HUES64 (cell line): ENCODE results near the gene CSTF2.

Experiments used
- H3K27ac ChIP-seq: 2 replicates; pipeline ENCODE4 v1.7.0; 2013; ENCODE audit warnings: low read depth, low read length, inconsistent platforms
- H3K27me3 ChIP-seq: 2 replicates; pipeline ENCODE4 v1.6.1; 2013; ENCODE audit warnings: mild to moderate bottlenecking, low read length; ENCODE audit not compliant: insufficient read depth
- H3K36me3 ChIP-seq: 2 replicates; pipeline ENCODE4 v1.6.1; 2013; ENCODE audit warnings: mild to moderate bottlenecking, low read length; ENCODE audit not compliant: insufficient read depth
- H3K4me1 ChIP-seq: 2 replicates; pipeline ENCODE4 v1.6.1; 2013; ENCODE audit warnings: mild to moderate bottlenecking, low read length, moderate library complexity; ENCODE audit not compliant: insufficient read depth
- H3K4me3 ChIP-seq: 2 replicates; pipeline ENCODE4 v1.5.1; 2013; ENCODE audit warnings: mild to moderate bottlenecking, low read length, moderate library complexity
- H3K9ac ChIP-seq: 2 replicates; pipeline ENCODE4 v1.6.1; 2013; ENCODE audit warnings: mild to moderate bottlenecking, low read depth, low read length
- H3K9me3 ChIP-seq: 2 replicates; pipeline ENCODE4 v1.6.1; 2013; ENCODE audit warnings: low read depth, low read length; ENCODE audit not compliant: insufficient read depth
- WGBS: fragments of 150-250, 120-280 bp; methylation state at CpG from one replicate; pipeline ENCODE4 v1.1.7; 2013; ENCODE audit warnings: missing lambda C conversion rate; 5-methylcytosine and 5-hydroxymethylcytosine counted together

The CSTF2 gene

GRCh38 chrX:100829730-100830129 is 9.5 kb downstream of the CSTF2 start:
- no peaks in the 10 kb centered on the region for H3K27me3 ChIP-seq
- no peak overlapping the region for H3K9ac ChIP-seq
- H3K4me1 ChIP-seq = no peaks in the 10 kb centered on the region
- H3K36me3 ChIP-seq = peaks cover 95% of the 10 kb centered on the region
- H3K9me3 ChIP-seq = no peaks in the 10 kb centered on the region
- no peak overlapping the region for H3K27ac ChIP-seq
- H3K4me3 ChIP-seq = no peak overlapping the region
- WGBS = 92% methylated on average over 1 of the region's 2 CpGs

- Histone ChIP-seq H3K9ac (no peak overlapping the region), H3K36me3 (peaks cover 94% of the 10 kb centered on the region), H3K9me3 (no peaks in the 10 kb centered on the region)
Observed at GRCh38 chrX:100830143-100830542, 10.0 kb downstream of the CSTF2 start.

GRCh38 chrX:100830547-100830946 is 10.4 kb downstream of the CSTF2 start:
- no peak overlapping the region for H3K4me3 ChIP-seq
- H3K27me3 ChIP-seq = no peaks in the 10 kb centered on the region
- no peak overlapping the region for H3K9ac ChIP-seq
- no peak overlapping the region for H3K27ac ChIP-seq
- no peaks in the 10 kb centered on the region for H3K4me1 ChIP-seq
- peaks cover 94% of the 10 kb centered on the region for H3K36me3 ChIP-seq
- WGBS = 97% methylated on average over 8 of the region's 9 CpGs
- H3K9me3 ChIP-seq = no peaks in the 10 kb centered on the region

More at GRCh38 chrX:100830143-100830542, 10.0 kb downstream of the CSTF2 start:
- Histone ChIP-seq H3K4me1 (no peaks in the 10 kb centered on the region), H3K27ac (no peak overlapping the region), H3K4me3 (no peak overlapping the region), H3K27me3 (no peaks in the 10 kb centered on the region)
- 97% methylated on average over 5 of the region's 5 CpGs for WGBS

GRCh38 chrX:100831219-100831946 is 11.2 kb downstream of the CSTF2 start:
- Histone ChIP-seq H3K9me3 (no peaks in the 10 kb centered on the region), H3K27ac (no peak overlapping the region), H3K36me3 (peaks cover 92% of the 10 kb centered on the region), H3K4me3 (no peak overlapping the region), H3K27me3 (no peaks in the 10 kb centered on the region), H3K4me1 (no peaks in the 10 kb centered on the region), H3K9ac (no peak overlapping the region)
- WGBS = 95% methylated on average over 9 of the region's 9 CpGs

- no peak overlapping the region for H3K4me3 ChIP-seq
- no peaks in the 10 kb centered on the region for H3K9me3 ChIP-seq
- no peak overlapping the region for H3K27ac ChIP-seq
- no peaks in the 10 kb centered on the region for H3K4me1 ChIP-seq
- WGBS = 86% methylated on average over 4 of the region's 4 CpGs
- no peaks in the 10 kb centered on the region for H3K36me3 ChIP-seq
- no peaks in the 10 kb centered on the region for H3K27me3 ChIP-seq
- H3K9ac ChIP-seq = no peak overlapping the region
Observed at GRCh38 chrX:100850317-100850716, 30.1 kb downstream of the CSTF2 start.

GRCh38 chrX:100852810-100853209 is 32.6 kb downstream of the CSTF2 start:
- Histone ChIP-seq H3K4me3 (no peak overlapping the region), H3K27ac (no peak overlapping the region), H3K9ac (no peak overlapping the region), H3K27me3 (no peaks in the 10 kb centered on the region), H3K4me1 (no peaks in the 10 kb centered on the region), H3K9me3 (no peaks in the 10 kb centered on the region), H3K36me3 (no peaks in the 10 kb centered on the region)
- 50% methylated on average over 1 of the region's 2 CpGs for WGBS

GRCh38 chrX:100863326-100863864 is 43.2 kb downstream of the CSTF2 start:
- Histone ChIP-seq H3K4me3 (no peak overlapping the region), H3K9ac (no peak overlapping the region), H3K9me3 (no peaks in the 10 kb centered on the region), H3K4me1 (no peaks in the 10 kb centered on the region), H3K27me3 (no peaks in the 10 kb centered on the region), H3K27ac (no peak overlapping the region), H3K36me3 (no peaks in the 10 kb centered on the region)
- 76% methylated on average over 5 of the region's 6 CpGs for WGBS

- no peaks in the 10 kb centered on the region for H3K27me3 ChIP-seq
- no peak overlapping the region for H3K27ac ChIP-seq
- no peaks in the 10 kb centered on the region for H3K9me3 ChIP-seq
- H3K4me3 ChIP-seq = no peak overlapping the region
- H3K9ac ChIP-seq = no peak overlapping the region
- no peaks in the 10 kb centered on the region for H3K4me1 ChIP-seq
- no peaks in the 10 kb centered on the region for H3K36me3 ChIP-seq
- 100% methylated on average over 1 of the region's 2 CpGs for WGBS
Observed at GRCh38 chrX:100864657-100865391, 44.6 kb downstream of the CSTF2 start.

GRCh38 chrX:100868273-100868672 is 48.1 kb downstream of the CSTF2 start:
- WGBS = 85% methylated on average over 2 of the region's 2 CpGs

GRCh38 chrX:100870527-100870926 is 50.3 kb downstream of the CSTF2 start:
- no peaks in the 10 kb centered on the region for H3K27me3 ChIP-seq
- no peaks in the 10 kb centered on the region for H3K36me3 ChIP-seq
- 89% methylated on average over 2 of the region's 5 CpGs for WGBS
- H3K4me3 ChIP-seq = no peak overlapping the region
- no peaks in the 10 kb centered on the region for H3K9me3 ChIP-seq
- no peak overlapping the region for H3K27ac ChIP-seq
- H3K9ac ChIP-seq = no peak overlapping the region
- H3K4me1 ChIP-seq = no peaks in the 10 kb centered on the region

More at GRCh38 chrX:100868273-100868672, 48.1 kb downstream of the CSTF2 start:
- Histone ChIP-seq H3K4me1 (no peaks in the 10 kb centered on the region), H3K9ac (no peak overlapping the region), H3K27ac (no peak overlapping the region), H3K36me3 (no peaks in the 10 kb centered on the region), H3K4me3 (no peak overlapping the region), H3K9me3 (no peaks in the 10 kb centered on the region), H3K27me3 (no peaks in the 10 kb centered on the region)
